Fibroblast of mammary gland (primary cell): ENCODE measurements around the gene SMARCC2.

Experiments
- DNase-seq: peaks from one replicate; pipeline ENCODE4 v3.0.0-alpha.2; 2010; ENCODE audit warnings: low read depth
- H3K4me3 ChIP-seq: 2 replicates; pipeline ENCODE4 v1.5.1; 2011; ENCODE audit warnings: low read depth, mild to moderate bottlenecking, low read length, moderate library complexity; ENCODE audit not compliant: control insufficient read depth
- CTCF ChIP-seq: conservative IDR thresholded peaks from 2 replicates; pipeline ENCODE4 v1.5.1; 2011; ENCODE audit warnings: low read depth, low read length, inconsistent platforms; ENCODE audit not compliant: control insufficient read depth, insufficient read depth

Gene SMARCC2

GRCh38 chr12:56153678-56154065 lies 35.6 kb downstream of the SMARCC2 start:
- no peak for DNase-seq
- TF ChIP-seq CTCF: no peak
- no peak overlapping the region for H3K4me3 ChIP-seq

DNA sequence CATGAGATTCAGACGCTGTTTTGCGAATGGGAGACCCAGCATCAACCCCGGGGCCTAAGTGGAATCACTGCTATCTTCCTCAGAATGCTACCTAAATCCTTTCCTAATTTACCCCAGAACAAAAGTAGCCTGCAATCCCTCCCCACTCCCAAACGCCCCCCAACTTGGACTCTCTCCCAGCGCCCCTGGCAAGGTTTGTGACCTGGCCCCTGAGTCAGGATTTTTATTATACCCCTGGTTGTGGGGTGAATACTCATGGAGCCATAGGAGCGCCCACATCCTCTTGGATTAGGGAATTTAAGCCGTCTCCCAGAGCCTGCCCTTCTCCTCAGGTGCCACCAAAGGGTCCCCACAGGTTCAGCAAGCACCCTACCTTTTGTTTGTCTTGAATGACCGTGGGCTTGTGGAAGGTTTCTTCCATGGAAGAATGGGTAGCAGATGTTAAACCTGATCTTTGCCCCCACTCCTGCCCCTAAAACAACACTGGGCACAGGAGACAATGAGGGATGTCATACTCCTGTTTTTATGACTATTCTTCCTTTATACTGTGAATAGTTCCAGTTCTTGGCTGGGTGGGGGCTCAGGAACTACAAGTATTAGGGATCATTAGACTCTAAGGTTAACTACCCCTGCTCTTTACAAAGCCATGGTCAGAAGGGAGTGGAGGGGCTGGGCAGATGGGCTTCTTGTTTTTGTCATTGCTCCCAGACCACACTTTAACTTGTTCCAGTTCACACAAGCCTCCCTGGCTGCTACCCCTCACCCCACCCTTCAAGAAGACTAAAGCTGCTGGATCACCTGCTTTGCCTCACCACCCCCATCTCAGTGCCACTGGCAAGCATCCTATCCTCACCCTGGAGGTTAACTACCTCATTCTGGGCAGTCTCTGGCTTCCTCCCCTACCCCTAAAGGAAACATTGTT lies 36.3 kb downstream of the SMARCC2 start:
- no peak for DNase-seq
- peak overlapping the region; percentile 81 for H3K4me3 ChIP-seq
- TF ChIP-seq CTCF: no peak

DNA sequence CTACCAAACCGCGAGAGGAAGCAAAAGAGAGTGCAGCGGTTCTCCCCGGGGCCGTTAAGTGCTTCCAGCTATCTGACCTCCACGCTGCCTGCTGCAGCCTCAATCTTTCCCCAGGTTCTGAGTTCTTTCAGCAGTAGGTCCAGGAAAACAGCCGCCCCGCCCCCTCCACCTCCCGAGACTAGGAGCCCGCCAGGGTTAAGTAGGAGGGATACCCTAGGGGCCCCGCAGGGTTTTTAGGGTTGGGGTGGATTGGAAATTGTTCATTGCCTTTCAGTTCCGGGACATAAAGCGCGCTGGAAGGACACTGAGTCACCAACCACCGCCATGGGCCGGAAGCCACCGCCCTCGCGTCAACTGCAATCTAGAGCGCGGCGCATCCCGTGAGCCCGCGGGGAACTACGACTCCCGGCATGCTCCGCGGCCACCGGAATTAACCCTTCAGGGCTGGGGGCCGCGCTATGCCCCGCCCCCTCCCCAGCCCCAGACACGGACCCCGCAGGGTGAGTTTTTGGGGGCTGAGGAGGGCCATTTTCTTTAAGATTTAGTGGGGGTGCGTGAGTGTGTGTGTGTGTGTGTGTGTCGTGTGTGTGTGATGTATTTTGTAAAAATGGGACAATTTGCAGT lies 37.0 kb downstream of the SMARCC2 start, which contains the start of gene MYL6B:
MYL6B (plus strand) TSS at position 456 of the 624 bp plus-strand sequence. CDS start 1,332 bp downstream, outside the sequence.
- peak; percentile 90 for DNase-seq
- H3K4me3 ChIP-seq: peak within 1 kb of the TSS; percentile 81
- TF ChIP-seq CTCF: no peak

DNA sequence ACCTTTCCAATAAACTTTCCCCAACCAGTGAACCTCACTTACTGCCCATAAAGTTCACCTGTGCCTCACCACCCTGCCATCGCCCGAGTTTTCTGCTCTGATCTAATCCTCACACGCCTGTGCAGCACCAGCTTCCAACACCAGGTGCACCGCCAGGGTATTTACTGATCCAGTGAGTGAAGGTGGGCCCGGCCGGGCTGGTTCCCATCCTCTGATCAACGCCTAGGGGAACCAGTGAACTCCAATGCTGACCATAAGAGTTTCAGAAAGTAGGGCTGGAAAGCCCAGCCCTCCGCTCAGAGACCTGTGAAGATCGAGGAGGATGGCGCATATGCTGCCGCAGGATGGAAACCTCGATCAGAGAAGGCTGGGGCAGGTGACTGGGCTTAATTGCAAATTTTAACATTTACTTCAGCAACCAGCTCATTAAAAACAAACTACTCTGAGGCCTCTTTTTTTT lies 37.6 kb downstream of the SMARCC2 start:
- peak; percentile 24 for DNase-seq
- peak; percentile 43 for TF ChIP-seq CTCF
- H3K4me3 ChIP-seq: peak overlapping the region; percentile 81

DNA sequence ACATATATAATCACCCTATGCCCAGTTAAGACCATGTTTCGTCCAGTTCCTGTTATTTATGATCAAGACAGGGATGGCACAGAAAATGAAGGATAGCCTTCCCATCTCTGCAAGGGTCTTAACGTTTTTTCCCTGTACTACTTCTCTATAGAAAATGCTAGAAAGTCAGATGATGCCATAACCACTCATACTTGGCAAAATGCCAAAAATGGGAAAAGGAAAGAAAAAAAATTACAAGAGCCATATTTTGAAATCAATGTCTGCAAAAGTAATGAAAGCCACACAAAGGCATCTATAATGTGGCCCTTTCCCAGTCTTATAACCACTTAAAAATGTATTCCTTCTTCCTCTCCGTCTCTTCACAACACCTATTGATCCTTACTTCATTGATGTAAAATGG lies 38.7 kb downstream of the SMARCC2 start:
- DNase-seq: peak; percentile 61
- no peak for TF ChIP-seq CTCF

GRCh38 chr12:56146492-56147460 lies 42.5 kb downstream of the SMARCC2 start:
- TF ChIP-seq CTCF: no peak
- peak; percentile 55 for DNase-seq
- H3K4me3 ChIP-seq: no peak overlapping the region

More for the DNA sequence above, 38.7 kb downstream of the SMARCC2 start:
- H3K4me3 ChIP-seq: no peak overlapping the region
